ES-I3 (cell line): ENCODE data around the gene CCRL2.

Experiments
- H3K36me3 ChIP-seq: 2 replicates; pipeline ENCODE4 v1.6.1; 2013; ENCODE audit warnings: mild to moderate bottlenecking, low read length, control low read depth, moderate library complexity; ENCODE audit not compliant: insufficient read depth
- H3K4me1 ChIP-seq: 2 replicates; pipeline ENCODE4 v1.6.1; 2013; ENCODE audit warnings: mild to moderate bottlenecking, control low read depth, low read length; ENCODE audit not compliant: insufficient read depth
- H3K9ac ChIP-seq: 2 replicates; pipeline ENCODE4 v1.6.1; 2013; ENCODE audit warnings: low read depth, mild to moderate bottlenecking, low read length, moderate library complexity
- H3K9me3 ChIP-seq: 2 replicates; pipeline ENCODE4 v1.6.1; 2013; ENCODE audit warnings: mild to moderate bottlenecking, low read length, moderate library complexity; ENCODE audit not compliant: control insufficient read depth, insufficient read depth

CCRL2 gene

GRCh38 chr3:46442576-46443530 is 35.8 kb downstream of the CCRL2 start:
- H3K9ac ChIP-seq, result no peak overlapping the region
- H3K36me3 ChIP-seq, result no peaks in the 10 kb centered on the region
- H3K4me1 ChIP-seq, result peaks cover 5% of the 10 kb centered on the region; the same call in 1 of the 2 replicates
- no peaks in the 10 kb centered on the region for H3K9me3 ChIP-seq

- H3K9me3 ChIP-seq, result no peaks in the 10 kb centered on the region
- no peaks in the 10 kb centered on the region for H3K4me1 ChIP-seq
- no peak overlapping the region for H3K9ac ChIP-seq
- H3K36me3 ChIP-seq, result no peaks in the 10 kb centered on the region
These were observed 40.3 kb downstream of the CCRL2 start for GRCh38 chr3:46447228-46447985.

GRCh38 chr3:46448721-46449120 is 41.7 kb downstream of the CCRL2 start:
- no peaks in the 10 kb centered on the region for H3K36me3 ChIP-seq
- H3K9me3 ChIP-seq, result no peaks in the 10 kb centered on the region
- no peak overlapping the region for H3K9ac ChIP-seq
- no peaks in the 10 kb centered on the region for H3K4me1 ChIP-seq

GRCh38 chr3:46449755-46450552 is 42.9 kb downstream of the CCRL2 start:
- Histone ChIP-seq H3K9ac (no peak overlapping the region), H3K36me3 (no peaks in the 10 kb centered on the region), H3K9me3 (no peaks in the 10 kb centered on the region), H3K4me1 (no peaks in the 10 kb centered on the region)

GRCh38 chr3:46453526-46454208 is 46.6 kb downstream of the CCRL2 start:
- no peaks in the 10 kb centered on the region for H3K4me1 ChIP-seq
- no peaks in the 10 kb centered on the region for H3K9me3 ChIP-seq
- no peaks in the 10 kb centered on the region for H3K36me3 ChIP-seq
- H3K9ac ChIP-seq, result no peak overlapping the region

GRCh38 chr3:46454209-46454595 is 47.1 kb downstream of the CCRL2 start:
- H3K9ac ChIP-seq, result no peak overlapping the region
- H3K9me3 ChIP-seq, result no peaks in the 10 kb centered on the region
- no peaks in the 10 kb centered on the region for H3K4me1 ChIP-seq
- H3K36me3 ChIP-seq, result no peaks in the 10 kb centered on the region

- Histone ChIP-seq H3K9ac (no peak overlapping the region), H3K4me1 (no peaks in the 10 kb centered on the region), H3K9me3 (no peaks in the 10 kb centered on the region), H3K36me3 (no peaks in the 10 kb centered on the region)
These were observed 47.5 kb downstream of the CCRL2 start for GRCh38 chr3:46454606-46455005.

- Histone ChIP-seq H3K36me3 (no peaks in the 10 kb centered on the region), H3K9me3 (no peaks in the 10 kb centered on the region), H3K4me1 (no peaks in the 10 kb centered on the region), H3K9ac (no peak overlapping the region)
These were observed 48.4 kb downstream of the CCRL2 start for GRCh38 chr3:46455231-46456115.

- H3K36me3 ChIP-seq, result no peaks in the 10 kb centered on the region
- H3K9me3 ChIP-seq, result no peaks in the 10 kb centered on the region
- no peak overlapping the region for H3K9ac ChIP-seq
- no peaks in the 10 kb centered on the region for H3K4me1 ChIP-seq
These were observed 49.1 kb downstream of the CCRL2 start for GRCh38 chr3:46456118-46456517.
